GM21360 (cell line): Measurements from ENCODE around the gene LMOD3.

ENCODE experiments used
- ATAC-seq: cut with Tn5 transposase; IDR thresholded peaks from one replicate; pipeline ENCODE4 v1.9.1; 2021; ENCODE audit warnings: mild to moderate bottlenecking, moderate library complexity; ENCODE audit not compliant: unreplicated experiment

LMOD3 gene

DNA sequence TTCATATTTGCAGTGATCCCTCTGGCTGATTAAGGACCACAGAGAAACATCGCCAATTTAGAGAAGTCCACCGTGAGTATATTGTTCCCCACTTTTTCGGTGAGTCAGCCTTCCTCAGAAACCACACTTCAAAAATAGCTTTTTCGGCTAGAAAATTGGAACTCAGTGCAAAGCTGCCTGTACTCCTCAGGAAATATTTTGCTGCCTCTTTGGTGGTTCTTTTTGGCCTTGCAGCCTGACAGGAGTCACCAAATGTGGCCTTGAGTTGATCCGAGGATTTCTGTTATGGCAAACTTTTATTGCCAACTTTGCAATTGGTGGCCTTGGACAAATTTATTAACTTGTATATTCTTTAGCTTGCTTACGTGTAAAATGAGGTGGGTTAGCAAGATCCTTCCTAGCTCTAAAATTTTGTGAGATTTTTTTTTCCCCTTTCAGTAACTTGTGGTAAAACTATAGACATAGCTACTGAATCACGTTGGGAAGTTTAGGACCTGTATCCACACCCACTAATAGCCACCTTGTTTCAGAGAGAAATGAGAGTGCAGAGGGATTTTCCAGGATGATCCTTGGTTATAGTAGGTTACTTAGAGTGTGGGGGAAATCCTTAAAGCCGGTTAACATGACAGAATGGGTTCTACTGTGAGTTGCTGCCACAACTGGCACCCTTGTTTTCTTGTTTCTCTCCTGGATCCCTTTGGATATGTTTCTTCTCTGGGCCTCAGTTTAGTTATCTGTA, 27.8 kb downstream of the LMOD3 start:
- ATAC-seq, result no peak

DNA sequence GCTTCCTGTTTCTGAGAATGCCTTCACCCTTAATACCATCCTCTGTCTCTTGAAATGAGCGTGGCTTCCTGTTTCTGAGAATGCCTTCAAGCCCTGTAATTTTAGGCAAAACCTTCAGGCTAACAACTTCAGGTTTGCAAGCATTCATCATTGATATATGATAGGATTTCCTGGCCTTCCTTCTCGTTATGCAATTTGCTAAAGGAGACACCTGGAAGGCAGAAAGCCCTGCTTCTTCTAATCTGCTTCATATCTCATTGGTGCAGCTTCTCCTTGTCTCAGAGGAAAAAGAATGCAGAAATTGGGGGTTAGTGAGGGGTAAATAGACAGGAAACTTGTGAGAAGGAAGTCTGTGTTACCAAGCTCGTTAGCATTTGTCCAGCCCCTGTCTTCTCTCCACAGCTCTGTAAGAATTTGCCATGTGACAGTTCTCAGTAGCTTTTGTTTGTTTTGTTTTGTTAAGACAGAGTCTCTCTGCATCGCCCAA, 30.3 kb downstream of the LMOD3 start:
- peak; percentile 79 for ATAC-seq

DNA sequence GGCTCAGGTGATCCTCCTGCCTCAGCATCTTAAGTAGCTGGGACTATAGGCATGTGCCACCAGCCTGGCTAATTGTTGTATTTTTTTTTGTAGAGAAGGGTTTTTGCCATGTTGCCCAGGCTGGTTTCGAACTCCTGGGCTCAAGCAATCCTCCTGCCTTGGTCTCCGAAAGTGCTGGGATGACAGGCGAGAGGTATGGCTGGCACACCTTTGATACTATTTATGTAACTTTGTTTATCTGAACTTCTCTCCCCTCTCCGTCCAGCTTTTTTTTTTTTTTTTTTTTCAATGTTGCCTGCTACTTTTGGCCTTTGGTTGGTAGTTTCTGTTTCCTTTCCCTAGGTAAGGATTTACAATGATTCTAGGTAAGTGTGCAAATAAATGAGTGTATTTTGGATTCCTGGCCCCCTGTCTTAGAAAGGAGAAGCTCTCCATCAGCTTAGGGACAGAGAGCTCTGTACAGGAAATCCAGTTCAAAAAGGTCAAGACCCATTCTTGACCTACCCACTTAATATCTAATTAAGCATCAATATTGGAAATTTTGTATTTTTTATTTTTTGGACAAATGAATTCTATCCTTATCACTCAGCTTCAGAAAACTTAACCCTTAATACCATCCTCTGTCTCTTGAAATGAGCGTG, 30.9 kb downstream of the LMOD3 start:
- no peak for ATAC-seq

DNA sequence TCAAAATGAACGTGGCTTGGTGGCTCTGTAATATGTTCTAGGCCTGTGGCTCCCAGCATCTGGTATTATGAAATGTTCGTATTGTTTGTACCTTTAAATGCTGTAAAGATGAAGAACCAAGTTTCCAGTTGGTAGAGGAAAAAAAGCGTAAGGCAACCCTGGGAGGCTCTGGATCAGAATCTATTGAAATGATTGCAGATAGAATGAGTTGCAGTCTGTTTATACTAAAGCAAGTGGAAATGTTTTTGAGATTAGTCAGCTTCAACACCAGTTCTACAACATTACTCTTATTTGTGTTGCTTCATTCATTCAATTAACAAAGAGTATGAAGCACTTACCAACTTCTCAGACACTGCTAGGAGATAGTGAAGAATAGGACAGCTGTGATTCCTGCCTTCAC, 32.4 kb downstream of the LMOD3 start:
- ATAC-seq, result no peak

DNA sequence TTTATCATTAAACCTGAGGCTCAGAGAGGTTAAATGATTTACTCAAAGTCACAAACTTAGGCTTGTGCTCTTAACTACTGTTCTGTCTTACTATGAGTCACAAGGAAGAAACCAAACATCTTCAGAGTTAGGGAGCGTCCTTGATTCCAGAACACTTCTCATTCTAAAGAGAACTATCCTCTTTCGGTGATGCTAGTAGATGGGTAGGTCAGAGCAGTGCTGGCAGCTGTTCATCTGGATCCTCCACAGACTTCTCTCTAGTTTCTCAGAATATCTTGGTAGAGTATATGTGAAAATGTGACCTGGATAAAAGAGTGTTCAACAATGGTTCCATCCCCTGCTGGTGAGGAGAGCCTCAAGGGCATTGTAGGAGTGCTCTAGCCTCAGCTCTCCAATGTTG, 34.3 kb downstream of the LMOD3 start:
- ATAC-seq, result no peak

DNA sequence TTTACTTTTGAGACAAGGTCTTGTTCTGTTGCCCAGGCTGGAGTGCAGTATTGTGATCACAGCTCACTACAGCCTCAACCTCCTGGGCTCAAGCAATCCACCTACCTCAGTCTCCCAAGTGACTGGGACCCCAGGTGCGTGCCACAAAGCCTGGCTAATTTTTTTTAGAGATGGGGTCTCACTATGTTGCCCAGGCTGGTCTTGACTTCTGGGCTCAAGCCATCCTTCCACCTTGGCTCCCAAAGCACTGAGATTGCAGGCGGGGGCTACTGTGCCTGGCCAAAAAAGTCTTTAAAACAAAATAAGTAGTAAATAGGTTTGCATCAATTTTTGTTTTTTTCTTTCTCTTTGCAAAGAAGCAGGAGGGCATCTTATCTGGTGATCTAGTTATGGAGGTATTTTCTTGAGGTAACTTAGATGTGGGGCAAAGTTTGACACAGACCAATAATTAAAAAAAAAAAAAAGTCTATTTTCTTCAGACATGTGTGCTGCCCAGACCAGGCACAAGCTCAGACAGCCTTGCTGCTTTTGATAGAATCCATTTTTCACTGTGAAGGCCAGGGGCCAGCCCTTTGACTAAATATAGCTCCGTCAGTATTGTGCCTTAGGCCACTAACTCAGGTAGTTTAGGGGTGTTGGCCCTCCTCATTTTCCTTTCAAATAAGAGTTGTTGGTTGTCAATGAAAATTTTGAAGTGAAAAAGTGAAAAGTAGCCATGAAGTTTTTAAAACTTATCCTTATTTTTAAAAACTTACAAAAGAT, 35.2 kb downstream of the LMOD3 start:
- ATAC-seq, result no peak

DNA sequence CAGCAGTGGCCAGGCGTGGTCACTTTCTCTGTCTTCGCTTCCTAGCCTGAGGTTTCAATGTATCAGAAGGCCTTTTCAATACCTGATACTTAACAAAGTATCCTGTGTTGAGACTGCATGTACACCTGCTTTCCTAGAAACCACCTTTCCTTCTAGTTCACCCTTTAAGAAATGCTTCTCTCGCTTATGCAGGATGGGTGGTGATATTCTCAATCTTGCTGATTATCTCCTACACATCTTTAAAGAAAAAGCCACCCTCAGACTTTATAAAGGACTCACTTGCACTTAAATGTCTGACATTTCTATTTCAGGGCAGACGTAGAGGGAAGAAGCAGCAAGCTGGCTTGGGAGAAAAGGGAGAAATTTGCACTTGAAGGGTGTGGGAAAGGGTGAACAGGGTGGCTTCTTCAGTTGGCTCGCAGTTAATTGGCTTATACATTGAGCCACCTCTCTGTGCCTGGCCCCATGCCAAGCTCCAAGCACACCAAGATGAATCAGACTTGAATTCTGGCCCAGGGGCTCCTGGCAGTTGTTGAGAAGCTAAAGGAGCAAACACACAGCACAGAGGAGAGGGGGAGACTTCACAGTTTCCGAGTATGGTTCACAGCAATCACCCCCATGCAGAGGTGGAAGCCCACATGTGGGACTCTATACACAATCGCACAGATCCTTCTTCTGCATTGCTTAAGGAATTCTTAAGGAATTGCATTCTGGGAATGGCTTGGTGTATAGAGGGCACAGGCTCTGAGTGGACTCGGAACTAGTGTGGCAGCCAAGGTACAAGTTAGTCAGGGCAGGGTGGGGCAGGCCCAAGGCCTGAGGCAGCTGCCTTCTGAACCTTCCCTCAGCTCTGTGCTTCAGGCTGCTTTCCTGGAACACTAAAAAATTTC, 36.3 kb downstream of the LMOD3 start:
- no peak for ATAC-seq

DNA sequence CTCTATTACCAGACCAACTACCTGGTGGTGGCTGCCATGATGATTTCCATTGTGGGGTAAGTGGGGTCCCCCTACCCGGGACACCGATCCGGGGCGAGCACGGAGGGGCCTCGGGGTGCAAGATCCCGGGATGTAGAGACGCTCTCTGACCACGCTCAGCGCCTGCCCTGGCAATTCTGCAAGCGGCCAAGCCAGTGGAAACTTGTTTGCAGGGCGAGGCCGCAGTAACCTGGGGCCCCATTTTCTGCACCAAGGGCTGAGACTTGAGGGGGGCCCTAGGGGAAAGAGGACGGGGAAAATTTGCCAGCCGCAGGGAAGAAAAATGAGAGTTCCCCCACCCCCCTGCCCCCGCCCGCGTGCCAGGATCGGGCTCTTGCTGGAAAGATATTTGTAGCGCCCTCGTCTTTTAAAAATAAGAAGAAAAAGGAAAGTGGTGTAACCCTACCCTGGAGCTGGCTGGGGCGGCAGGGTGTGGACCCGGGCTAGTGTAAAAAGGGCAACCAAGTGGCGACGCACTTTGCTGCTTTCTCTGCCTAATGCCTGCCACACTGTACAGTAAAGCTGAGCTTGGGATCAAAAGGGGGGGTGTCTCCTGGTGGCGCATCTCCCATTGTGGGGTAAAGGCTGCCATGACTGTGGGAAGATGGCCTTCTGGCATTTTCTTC, 37.1 kb downstream of the LMOD3 start:
- no peak for ATAC-seq

DNA sequence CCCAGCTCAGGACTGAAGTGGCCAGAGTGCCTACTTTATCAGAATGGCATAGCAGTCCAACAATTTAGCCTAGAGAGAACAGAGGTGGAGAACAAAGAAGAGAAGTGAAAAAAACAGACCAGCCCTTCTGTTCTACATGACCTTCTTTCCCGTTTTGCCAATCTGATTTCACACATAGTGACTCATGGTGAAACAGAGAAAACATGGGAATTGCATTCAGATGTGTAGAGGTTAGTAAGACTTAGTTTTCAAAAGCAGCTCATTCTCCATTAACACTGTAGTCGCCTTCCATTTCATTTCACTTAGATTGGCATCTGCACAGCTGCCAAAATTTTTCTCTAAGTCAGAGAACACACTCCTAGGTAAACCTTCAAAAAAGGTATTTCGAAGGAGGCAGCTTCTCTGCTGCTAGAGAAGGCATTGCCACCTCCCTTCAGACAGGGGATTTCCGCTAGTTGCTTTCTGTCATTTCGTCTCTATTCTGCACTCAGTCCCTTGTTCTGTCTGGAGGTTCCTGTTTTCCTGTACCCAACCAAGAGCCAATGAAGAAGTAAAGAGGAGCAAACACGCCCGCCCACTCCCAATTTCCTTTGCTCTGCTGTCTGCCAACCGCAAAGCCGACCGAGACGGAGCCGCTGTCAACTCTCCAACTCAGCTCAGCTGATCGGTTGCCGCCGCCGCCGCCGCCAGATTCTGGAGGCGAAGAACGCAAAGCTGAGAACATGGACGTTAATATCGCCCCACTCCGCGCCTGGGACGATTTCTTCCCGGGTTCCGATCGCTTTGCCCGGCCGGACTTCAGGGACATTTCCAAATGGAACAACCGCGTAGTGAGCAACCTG, 37.8 kb downstream of the LMOD3 start, which contains the start of gene ARL6IP5:
TSS of gene ARL6IP5 (plus strand) at position 612 of the 842 bp plus-strand sequence. CDS start at position 723, 111 bp downstream.
- ATAC-seq, result peak; percentile 50

DNA sequence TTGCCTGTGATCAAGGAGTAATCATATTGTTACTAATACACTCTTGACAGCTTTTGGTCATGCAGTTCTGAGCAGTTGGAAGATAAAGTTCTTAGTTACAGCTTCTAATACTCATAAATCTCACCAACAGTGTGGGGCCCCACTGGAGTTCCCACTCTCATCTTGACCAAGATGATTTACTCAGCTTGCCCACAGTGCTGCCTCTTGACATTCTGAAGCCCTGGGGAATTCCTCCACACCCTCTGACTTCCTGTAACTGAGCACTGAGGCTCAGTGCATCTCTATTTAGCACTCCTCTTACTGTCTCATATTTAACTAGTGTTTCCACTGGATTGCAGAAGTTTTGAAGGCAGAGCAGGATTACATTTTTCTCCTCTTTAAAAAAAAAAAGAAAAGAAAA, 39.6 kb downstream of the LMOD3 start:
- ATAC-seq, result peak; percentile 50

DNA sequence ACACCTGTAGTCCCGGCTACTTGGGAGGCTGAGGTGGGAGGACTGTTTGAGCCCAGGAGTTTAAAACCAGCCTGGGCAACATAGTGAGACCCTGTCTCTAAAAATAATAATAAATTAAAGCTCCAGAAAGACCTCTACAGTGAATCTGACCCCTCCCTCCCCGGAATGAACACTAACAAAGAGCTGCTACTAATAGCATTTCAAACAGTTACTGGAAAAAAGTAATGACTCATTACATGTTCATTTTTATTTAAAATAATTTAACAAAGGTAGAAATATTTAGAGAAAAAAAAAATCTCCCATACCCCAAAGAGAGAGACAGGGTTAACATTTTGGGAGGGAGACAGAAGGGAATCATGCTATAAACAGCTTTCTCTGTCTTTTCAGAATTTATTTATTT, 40.0 kb downstream of the LMOD3 start:
- no peak for ATAC-seq

DNA sequence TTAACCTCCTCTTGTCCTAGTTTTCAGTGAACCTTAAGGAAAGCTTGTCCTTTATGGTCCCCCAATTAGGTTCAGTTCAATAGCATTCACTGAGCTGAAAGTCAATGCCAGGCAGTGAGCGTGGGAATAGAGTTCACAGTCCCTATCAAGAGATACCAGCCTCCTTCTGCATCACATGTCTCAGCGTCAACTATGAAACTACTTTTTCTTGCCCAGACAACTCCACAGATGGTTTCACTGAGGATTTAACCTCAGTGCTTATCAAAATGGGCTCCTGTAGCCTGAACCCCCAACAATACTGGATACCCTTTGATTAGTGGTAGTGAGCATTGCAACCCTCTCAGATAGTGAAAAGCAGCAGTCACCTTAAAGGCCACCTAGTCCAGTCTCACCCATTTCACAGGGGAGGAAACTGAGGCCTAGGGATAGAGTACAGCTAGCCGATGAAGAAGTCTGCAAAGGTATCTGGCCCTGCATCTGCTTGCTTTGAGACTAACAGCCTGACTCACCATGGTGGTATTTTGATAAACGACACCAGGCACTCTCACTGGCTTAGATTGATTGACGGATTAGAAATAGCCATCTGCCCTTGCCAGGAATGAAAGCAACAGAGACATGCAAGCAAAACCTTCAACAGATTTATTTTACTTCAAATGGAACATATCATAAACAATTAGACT, 40.7 kb downstream of the LMOD3 start:
- no peak for ATAC-seq

DNA sequence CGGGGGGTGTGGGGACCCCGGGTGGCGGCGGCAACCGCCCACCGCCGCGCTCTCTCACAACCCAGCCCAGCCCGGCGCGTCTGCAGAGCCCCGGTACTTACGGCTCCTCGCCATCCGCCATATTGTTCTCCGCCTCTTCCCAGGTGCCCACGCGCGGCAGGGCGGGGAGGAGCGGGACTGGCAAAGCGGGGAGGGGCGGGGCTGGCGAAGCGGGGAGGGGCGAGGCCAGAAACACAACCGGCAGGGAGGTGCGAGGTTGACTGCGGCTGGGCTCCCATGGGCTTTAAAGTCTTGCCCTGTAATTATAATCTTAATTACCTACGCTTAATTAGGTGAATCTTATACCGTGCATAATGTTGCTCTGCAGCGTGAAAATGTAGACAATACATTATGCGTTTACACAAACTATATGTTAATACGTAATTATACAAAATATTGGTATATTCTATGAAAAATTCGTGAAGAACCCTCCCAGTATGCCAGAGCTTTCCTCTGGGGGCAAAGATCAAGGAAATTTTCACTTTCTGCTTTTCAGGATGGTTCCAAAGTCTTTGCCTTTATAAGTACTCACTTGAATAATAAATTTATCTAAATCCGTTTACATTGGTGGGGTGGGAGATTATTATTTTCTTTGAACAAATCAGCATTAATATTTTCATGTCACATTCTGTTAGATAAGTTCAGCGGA, 42.0 kb downstream of the LMOD3 start, which contains the start of gene UBA3:
TSS of gene UBA3 (minus strand) at position 133 of the 688 bp plus-strand sequence. CDS start at position 121, 12 bp downstream.
- ATAC-seq, result peak; percentile 34

DNA sequence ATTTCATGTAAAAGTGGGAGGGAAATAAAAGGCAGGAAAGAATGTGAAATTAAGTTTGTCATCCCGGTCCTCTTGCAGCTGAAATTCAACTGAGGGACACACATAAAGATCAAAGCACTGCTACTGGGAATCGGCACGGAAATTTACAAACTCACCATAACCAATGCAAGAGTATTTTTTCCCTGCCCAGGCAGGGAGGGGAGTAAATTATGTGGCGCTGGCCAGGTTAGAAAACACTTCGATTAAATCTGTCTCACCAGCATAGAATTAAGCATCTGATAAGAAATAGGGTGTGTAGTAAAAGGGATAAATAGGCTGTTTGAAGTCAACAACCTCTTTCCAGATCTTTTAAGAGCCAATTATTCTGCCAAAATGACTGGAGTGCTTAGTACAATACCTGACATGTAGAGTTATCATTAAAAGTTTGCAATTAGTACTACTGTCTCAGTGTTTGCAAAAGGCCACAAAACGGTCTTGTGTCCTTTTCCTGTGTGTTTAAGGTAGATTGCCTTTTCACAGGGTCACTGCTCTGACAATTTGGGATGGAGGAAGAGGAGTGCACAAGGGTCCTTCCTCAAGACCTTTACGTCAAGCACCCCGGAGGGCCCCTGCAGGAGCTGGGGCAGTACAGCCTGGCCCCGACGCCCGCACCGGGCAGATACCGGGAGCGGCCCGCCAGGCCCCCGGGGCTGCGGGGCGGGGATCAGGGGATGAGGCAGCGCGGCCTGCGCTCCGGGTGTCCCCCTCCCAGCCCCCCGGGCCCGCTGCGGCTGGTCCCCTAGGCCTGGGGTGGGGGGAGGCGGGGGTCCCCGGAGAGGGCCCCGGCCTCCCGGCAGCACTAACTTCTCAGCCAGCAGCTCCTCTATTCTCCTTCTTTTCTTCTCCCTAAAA, 42.9 kb downstream of the LMOD3 start:
- no peak for ATAC-seq

DNA sequence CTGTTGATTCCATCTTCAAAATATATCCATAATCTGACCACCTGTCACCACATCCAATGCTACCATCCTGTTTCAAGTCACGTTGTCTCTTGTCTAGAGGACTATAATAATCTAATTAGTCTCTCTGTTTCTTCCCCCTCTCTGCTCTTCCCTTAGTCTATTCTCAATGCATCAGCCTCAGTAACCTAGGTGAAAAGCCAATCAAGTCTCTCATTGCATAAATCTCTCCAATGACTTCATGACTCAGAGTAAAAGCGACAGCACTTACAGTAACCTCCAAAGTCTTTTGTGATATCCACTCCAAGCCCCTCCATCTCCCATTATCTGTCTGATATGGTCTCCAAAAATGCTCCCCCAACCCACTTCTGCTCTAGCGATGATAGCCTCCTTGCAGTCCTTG, 49.5 kb downstream of the LMOD3 start:
- ATAC-seq, result no peak

DNA sequence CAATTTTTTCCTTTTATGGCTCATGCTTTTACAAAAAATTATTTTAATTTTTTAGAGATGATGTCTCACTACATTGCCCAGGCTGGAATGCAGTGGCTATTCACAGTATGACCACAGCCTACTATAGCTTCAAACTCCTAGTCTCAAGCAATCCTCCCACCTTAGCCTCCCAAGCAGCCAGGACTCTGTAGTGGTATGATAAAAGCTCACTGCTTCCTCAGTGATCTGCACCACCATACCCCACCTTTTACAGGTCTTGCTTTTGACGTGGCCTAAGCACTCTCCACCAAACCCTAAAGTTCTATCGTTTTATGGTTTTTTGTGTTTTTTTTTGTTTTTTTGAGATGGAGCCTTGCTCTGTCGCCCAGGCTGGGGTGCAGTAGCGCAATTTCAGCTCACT, 56.3 kb downstream of the LMOD3 start:
- ATAC-seq, result no peak
